GM10847 (cell line): ENCODE data around the gene HMCN2.

Experiments used
- POLR2A ChIP-seq: IDR thresholded peaks from 2 replicates; pipeline ENCODE4 v1.6.1; 2011; ENCODE audit not compliant: insufficient read length; ENCODE audit errors: extremely low read depth

The HMCN2 gene

GRCh38 chr9:130373679-130374325 is 108.2 kb downstream of the HMCN2 start:
- no peak for TF ChIP-seq POLR2A

GRCh38 chr9:130377612-130378011 is 112.1 kb downstream of the HMCN2 start:
- TF ChIP-seq POLR2A = no peak

GRCh38 chr9:130378875-130379648 is 113.5 kb downstream of the HMCN2 start:
- TF ChIP-seq POLR2A = no peak

DNA sequence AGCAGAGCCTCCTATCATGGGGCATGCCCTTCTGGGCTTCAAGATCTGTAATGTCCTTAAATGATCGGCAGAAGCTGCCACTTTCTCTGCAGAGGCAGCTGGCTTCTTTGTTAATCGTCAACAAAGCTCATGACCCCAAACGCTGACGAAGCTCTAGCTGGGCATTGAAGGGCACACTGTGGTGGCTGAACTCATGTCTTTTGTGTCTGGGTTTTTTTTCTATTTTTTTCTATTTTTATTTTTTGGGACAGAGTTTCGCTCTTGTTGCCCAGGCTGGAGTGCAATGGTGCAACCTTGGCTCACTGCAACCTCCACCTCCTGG is 114.0 kb downstream of the HMCN2 start:
- TF ChIP-seq POLR2A = no peak

GRCh38 chr9:130380920-130381469 is 115.4 kb downstream of the HMCN2 start:
- no peak for TF ChIP-seq POLR2A

DNA sequence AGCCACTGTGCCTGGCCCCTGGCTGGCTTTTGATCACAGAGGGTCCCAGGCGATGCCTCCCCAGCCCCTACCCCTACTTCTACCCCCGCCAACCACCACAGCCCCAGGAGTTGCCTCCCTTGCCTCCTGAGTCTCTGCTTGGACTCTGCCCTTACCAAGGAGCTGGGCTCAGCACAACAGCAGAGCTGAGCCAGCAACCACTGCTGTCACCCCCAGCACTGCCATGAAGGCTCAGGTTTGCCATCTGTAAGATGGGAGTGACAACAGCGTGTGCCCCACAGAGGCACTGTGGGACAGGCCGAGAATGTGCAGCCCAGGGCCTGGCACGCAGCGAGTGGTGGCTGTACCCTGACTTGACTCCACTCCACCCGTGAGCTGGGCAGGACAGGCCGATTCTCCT is 116.1 kb downstream of the HMCN2 start:
- no peak for TF ChIP-seq POLR2A

DNA sequence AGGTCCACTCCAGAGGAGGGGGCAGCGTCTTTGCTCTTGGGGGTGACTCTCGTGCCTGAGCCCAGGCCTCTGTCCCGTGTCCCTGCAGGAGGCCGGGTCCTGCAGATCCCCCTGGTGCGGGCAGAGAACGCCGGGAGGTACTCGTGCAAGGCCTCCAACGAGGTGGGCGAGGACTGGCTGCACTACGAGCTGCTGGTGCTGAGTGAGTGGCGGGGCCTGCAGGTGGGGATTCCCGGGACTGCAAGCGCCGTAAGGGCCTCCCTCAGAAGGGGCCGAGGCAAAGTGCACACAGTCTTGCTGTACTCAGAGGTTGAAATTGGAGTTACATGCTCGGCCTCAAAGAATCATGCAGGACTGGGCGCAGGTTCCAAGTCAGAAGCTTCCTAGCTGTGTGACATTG is 116.5 kb downstream of the HMCN2 start:
- no peak for TF ChIP-seq POLR2A

DNA sequence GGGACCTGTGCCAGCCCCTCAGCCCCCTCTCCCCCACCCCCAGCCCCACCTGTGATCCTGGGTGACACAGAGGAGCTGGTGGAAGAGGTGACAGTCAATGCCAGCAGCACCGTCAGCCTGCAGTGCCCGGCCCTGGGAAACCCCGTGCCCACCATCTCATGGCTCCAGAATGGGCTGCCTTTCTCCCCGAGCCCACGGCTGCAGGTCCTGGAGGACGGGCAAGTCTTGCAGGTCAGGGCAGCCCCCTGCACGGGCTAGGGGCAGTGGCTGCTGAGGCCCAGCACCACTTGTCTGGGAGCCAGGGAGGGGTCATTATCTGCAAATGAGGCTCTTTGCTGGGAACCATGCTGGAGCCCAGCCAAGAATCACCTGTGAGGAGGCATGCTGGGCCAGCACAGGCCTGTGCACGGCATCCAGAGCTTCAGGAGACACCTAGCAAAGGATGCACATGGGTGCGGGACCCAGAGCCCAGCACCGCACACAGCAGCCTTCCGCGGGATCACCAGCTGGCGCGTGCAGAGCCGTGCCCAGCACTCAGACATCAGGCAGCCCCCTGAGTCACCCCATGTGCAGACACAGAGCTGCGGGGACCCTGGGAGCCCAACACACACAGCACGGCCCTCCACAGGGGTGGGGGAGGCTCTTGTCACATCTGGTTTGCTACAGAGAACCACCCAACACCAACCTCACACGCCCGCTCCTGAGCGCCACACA is 117.2 kb downstream of the HMCN2 start:
- TF ChIP-seq POLR2A = no peak

DNA sequence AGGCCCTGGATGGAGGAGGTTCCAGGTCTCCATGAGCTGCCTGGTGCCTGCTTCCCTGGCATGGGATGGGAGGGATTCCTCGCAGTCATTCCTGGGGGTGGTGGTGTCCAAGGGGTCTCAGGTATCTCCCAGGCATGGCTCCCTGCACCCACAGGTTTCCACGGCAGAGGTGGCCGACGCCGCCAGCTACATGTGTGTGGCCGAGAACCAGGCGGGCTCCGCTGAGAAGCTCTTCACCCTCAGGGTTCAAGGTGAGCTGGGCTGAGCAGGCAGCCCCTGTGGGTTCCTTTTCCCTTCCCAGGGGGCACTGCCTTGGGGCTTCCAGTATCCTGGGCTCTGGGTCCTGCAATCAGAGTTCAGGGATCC is 117.8 kb downstream of the HMCN2 start:
- no peak for TF ChIP-seq POLR2A

DNA sequence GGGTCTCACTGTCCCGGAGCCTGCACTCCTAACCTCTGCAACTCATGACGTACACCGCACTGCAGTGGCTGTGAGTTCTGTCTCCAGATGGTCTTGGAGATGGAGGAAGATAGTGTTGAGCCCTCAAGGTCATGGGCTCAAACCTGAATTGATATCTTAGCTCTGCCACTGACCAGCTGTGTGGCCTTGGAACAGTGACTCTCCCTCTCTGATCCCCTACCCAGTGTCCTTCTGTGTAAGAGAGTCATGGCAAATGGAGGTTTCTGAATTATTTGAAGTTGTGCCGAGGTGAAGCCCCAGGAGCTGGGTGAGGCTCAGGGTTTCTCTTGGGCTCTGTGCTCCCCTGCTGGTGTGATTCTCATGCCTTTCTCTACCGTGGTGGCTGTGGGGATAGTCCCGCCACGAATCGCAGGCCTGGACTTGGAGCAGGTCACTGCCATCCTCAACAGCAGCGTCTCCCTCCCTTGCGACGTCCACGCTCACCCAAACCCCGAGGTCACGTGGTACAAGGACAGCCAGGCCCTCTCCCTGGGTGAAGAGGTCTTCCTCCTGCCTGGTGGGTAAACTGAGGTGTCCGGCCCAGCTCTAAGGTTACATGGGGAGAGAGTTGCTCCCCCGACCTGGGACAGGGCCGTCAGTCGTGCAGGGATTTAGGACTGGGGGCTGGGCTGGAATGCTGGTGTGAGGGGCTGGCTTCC is 118.6 kb downstream of the HMCN2 start:
- no peak for TF ChIP-seq POLR2A

DNA sequence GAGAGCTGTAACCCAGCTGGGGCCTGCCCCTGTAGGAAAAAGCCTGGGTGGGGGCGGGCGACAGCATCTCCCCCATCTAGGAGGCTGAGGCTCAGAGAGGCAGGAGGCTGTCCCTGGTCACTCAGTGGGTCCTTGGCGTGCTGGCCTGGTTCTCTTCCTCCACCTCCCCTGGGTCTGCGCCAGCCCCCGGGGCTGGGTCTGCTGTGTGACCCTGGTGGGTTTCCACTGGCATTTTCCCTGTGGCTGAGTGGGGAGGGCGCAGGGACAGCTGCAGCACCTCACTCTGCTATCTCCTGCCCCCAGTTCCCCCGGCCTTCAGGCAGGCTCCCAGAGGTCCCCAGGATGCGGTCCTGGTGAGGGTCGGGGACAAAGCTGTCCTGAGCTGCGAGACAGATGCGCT is 119.7 kb downstream of the HMCN2 start:
- TF ChIP-seq POLR2A = no peak

DNA sequence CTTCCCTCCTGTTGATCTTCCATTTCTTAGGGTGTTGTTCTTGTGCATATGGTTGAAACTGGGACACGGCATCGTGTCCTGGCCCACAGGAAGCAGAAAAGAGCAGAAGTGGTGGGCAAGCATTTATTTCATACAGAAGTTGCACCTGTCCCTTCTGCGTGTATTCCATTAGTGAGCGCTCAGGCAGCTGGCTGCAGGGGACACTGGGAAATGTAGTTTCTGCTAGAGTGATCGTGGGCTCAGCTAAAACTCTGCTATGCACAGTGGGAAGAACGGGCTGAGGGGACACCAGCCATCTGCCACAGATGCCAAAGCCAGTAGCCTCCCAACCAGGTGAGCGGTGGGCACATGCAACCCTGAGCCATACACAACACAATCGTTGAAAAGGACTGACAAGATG is 121.8 kb downstream of the HMCN2 start:
- no peak for TF ChIP-seq POLR2A

- no peak for TF ChIP-seq POLR2A
Observed at GRCh38 chr9:130387905-130388304, 122.3 kb downstream of the HMCN2 start.

- TF ChIP-seq POLR2A = no peak
Observed at GRCh38 chr9:130390390-130390789, 124.8 kb downstream of the HMCN2 start.

GRCh38 chr9:130390986-130391385 is 125.4 kb downstream of the HMCN2 start:
- no peak for TF ChIP-seq POLR2A
